ENCODE results near the gene SH3RF3. TPM values are rescaled to one million over a fixed set of nuclear protein-coding genes. Genes with fewer than 3 reads are reported as not detected.

SH3RF3 gene
- polyA plus RNA-seq, 1 donor (not counting 4 experiments of a cell fraction or from before 2014, with no cell fraction given), result 0.08 TPM

DNA sequence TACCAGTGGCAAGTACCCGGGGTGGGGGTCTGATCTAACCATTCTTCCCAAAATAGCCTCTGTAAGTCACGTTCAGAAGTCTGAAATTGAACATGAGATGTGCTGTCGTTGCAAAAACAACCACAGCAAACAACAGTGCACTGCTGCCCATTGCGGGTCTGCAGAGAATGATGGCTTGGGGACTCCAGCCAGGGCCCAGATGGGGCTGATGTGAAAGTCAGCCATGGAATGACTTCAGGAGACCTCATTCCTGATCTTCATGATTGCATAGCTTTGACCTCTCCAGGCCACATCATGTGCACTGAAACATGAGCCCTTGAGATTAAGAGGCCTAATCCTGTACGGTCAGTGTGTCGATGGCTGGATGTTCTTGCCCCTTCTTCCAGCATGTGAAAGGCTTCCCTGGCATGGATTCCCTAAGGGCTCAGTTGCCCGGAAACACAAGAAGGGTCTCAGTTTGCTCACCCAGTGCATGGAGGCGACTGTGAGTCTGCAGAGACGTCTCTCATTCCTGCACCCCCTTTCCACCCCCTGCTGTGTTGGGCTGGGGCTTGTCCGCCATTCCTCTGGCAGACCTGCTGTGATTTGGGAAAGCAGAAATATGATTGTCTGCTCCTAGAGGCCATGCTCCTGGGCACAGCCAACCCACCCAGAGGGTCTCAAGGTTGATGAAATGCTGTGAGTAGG lies 293.2 kb downstream of the SH3RF3 start:
- Histone ChIP-seq H3K27ac (ENCODE audit: control insufficient read depth, insufficient read depth, low read length) (no peak overlapping the region), H3K9me3 (ENCODE audit: control insufficient read depth, low read depth, low read length) (no peaks in the 10 kb centered on the region), H3K79me2 (ENCODE audit: control insufficient read depth, insufficient read depth, low read length) (no peaks in the 10 kb centered on the region), H3K36me3 (ENCODE audit: control insufficient read depth in 2 of 2, extremely low read depth in 1 of 2, insufficient read depth in 2 of 2, low read length in 2 of 2) (no peaks in the 10 kb centered on the region), H4K20me1 (ENCODE audit: control insufficient read depth, extremely low read depth, insufficient read depth, low read length) (no peaks in the 10 kb centered on the region), H3K4me1 (ENCODE audit: control insufficient read depth, extremely low read depth, insufficient read depth, low read length) (no peaks in the 10 kb centered on the region), H3K4me3 (ENCODE audit: control insufficient read depth in 2 of 3, extremely low read depth in 1 of 3, insufficient read depth in 2 of 3, low read depth in 1 of 3, low read length in 3 of 3) (no peak overlapping the region), H3K4me2 (ENCODE audit: control insufficient read depth, extremely low read depth, insufficient read depth, low read depth, low read length) (no peak overlapping the region), H2AFZ (ENCODE audit: control insufficient read depth, low read length) (no peak overlapping the region), H3K9me1 (ENCODE audit: control insufficient read depth, extremely low read depth, insufficient read depth, low read length) (no peaks in the 10 kb centered on the region), H3K9ac (ENCODE audit: control insufficient read depth, extremely low read depth, insufficient read depth, low read length) (no peak overlapping the region), H3K27me3 (ENCODE audit: control insufficient read depth, extremely low read depth, insufficient read depth, low read length) (peaks cover 39% of the 10 kb centered on the region)
- dilution Hi-C loops (cut with MboI; ENCODE audit: extremely low pct_ligation_motif_present, low sequenced_read_pairs), result no loop called here
- FAIRE-seq, result no peak
- DNase-seq (ENCODE audit: low read depth, low spot score), result no peak
- TF ChIP-seq EZH2 (IDR thresholded peaks at IDR 0.05; ENCODE audit: low read length), result no peak
- TF ChIP-seq, protein P1, sequence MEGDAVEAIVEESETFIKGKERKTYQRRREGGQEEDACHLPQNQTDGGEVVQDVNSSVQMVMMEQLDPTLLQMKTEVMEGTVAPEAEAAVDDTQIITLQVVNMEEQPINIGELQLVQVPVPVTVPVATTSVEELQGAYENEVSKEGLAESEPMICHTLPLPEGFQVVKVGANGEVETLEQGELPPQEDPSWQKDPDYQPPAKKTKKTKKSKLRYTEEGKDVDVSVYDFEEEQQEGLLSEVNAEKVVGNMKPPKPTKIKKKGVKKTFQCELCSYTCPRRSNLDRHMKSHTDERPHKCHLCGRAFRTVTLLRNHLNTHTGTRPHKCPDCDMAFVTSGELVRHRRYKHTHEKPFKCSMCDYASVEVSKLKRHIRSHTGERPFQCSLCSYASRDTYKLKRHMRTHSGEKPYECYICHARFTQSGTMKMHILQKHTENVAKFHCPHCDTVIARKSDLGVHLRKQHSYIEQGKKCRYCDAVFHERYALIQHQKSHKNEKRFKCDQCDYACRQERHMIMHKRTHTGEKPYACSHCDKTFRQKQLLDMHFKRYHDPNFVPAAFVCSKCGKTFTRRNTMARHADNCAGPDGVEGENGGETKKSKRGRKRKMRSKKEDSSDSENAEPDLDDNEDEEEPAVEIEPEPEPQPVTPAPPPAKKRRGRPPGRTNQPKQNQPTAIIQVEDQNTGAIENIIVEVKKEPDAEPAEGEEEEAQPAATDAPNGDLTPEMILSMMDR (optimal IDR thresholded peaks at IDR 0.05 in 1 of 3, IDR thresholded peaks at IDR 0.05 in 1 of 3, conservative IDR thresholded peaks at IDR 0.05 in 1 of 3; ENCODE audit: extremely low read depth in 1 of 3, insufficient read depth in 2 of 3, low read length in 3 of 3), result no peak

DNA sequence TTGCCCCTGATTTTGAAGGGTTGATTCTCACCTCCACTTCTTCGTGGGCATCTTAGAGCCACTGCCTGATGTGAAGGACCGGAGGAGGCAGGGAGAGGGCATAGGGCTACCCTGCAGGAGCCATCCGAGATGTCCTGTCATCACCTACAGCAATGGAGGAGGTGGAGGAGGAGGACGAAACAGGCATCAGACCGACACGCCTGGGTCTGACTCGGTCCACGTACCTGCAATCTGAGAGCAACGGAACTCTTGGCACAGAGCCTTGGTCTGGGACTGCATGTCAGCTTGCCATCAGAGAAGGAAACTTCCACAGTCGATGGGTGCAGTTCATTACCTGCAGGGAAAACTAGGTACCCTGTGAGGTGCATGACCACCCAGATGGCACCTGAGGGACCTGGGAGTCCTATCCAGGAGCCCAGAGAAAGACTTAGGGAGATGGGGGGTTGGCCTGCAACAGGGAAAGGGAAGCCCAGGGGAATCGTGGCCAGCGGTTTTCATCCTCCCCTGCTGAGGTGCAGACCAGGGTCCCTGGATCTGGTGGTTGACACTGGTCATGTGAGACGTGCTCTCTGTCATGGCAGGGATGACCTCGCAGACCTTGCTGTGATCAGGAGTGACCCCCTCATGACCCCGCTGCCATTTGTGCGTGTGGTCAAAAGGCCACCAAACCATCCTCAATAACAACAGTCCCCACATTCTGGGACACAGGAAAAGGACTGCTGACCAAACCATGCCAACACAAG lies 293.9 kb downstream of the SH3RF3 start:
- H3K27me3 ChIP-seq (ENCODE audit: control insufficient read depth, extremely low read depth, insufficient read depth, low read length), result peaks cover 37% of the 10 kb centered on the region
- no peak overlapping the region for H3K4me2 ChIP-seq (ENCODE audit: control insufficient read depth, extremely low read depth, insufficient read depth, low read depth, low read length)
- H3K9me1 ChIP-seq (ENCODE audit: control insufficient read depth, extremely low read depth, insufficient read depth, low read length), result no peaks in the 10 kb centered on the region
- H2AFZ ChIP-seq (ENCODE audit: control insufficient read depth, low read length), result no peak overlapping the region
- TF ChIP-seq, protein P1 (optimal IDR thresholded peaks at IDR 0.05 in 1 of 3, IDR thresholded peaks at IDR 0.05 in 1 of 3, conservative IDR thresholded peaks at IDR 0.05 in 1 of 3; ENCODE audit: extremely low read depth in 1 of 3, insufficient read depth in 2 of 3, low read length in 3 of 3), result no peak
- H3K27ac ChIP-seq (ENCODE audit: control insufficient read depth, insufficient read depth, low read length), result no peak overlapping the region
- dilution Hi-C loops (cut with MboI; ENCODE audit: extremely low pct_ligation_motif_present, low sequenced_read_pairs), result no loop called here
- no peak overlapping the region for H3K4me3 ChIP-seq (ENCODE audit: control insufficient read depth in 2 of 3, extremely low read depth in 1 of 3, insufficient read depth in 2 of 3, low read depth in 1 of 3, low read length in 3 of 3)
- no peak overlapping the region for H3K9ac ChIP-seq (ENCODE audit: control insufficient read depth, extremely low read depth, insufficient read depth, low read length)
- FAIRE-seq (no peak), DNase-seq (ENCODE audit: low read depth, low spot score) (no peak)
- no peaks in the 10 kb centered on the region for H3K79me2 ChIP-seq (ENCODE audit: control insufficient read depth, insufficient read depth, low read length)
- no peaks in the 10 kb centered on the region for H4K20me1 ChIP-seq (ENCODE audit: control insufficient read depth, extremely low read depth, insufficient read depth, low read length)
- no peaks in the 10 kb centered on the region for H3K9me3 ChIP-seq (ENCODE audit: control insufficient read depth, low read depth, low read length)
- H3K4me1 ChIP-seq (ENCODE audit: control insufficient read depth, extremely low read depth, insufficient read depth, low read length), result no peaks in the 10 kb centered on the region
- H3K36me3 ChIP-seq (ENCODE audit: control insufficient read depth in 2 of 2, extremely low read depth in 1 of 2, insufficient read depth in 2 of 2, low read length in 2 of 2), result no peaks in the 10 kb centered on the region

All from keratinocyte (primary cell).